HFF-Myc (cell line): ENCODE data around the gene ELMO2.

ENCODE experiments used
- DNase-seq: peaks from one replicate; pipeline ENCODE4 v3.0.0-alpha.2; 2011; ENCODE audit warnings: low read depth; ENCODE audit errors: extremely low read depth
- H3K4me3 ChIP-seq: replicated peaks from 2 replicates; pipeline ENCODE4 v1.5.1; 2011; ENCODE audit warnings: low read depth, mild to moderate bottlenecking, control low read depth, low read length
- CTCF ChIP-seq: IDR thresholded peaks from 2 replicates; pipeline ENCODE4 v1.5.1; 2012; ENCODE audit warnings: mild to moderate bottlenecking, low read depth, low read length, control low read depth; ENCODE audit errors: missing control alignments

ELMO2 gene

GRCh38 chr20:46328200-46328882 is 78.1 kb downstream of the ELMO2 start:
- no peak for DNase-seq
- TF ChIP-seq CTCF, result no peak

GRCh38 chr20:46327557-46327956 is 78.9 kb downstream of the ELMO2 start:
- DNase-seq, result no peak
- TF ChIP-seq CTCF, result no peak
- no peak overlapping the region for H3K4me3 ChIP-seq

More at GRCh38 chr20:46328200-46328882, 78.1 kb downstream of the ELMO2 start:
- H3K4me3 ChIP-seq, result no peak overlapping the region

- DNase-seq, result no peak
- no peak overlapping the region for H3K4me3 ChIP-seq
- no peak for TF ChIP-seq CTCF
Observed at GRCh38 chr20:46325789-46326188, 80.6 kb downstream of the ELMO2 start.

- no peak for DNase-seq
- no peak overlapping the region for H3K4me3 ChIP-seq
- peak; percentile 34 for TF ChIP-seq CTCF
Observed at GRCh38 chr20:46324960-46325703, 81.3 kb downstream of the ELMO2 start.

GRCh38 chr20:46324379-46324778 is 82.0 kb downstream of the ELMO2 start:
- no peak for TF ChIP-seq CTCF
- no peak for DNase-seq
- H3K4me3 ChIP-seq, result no peak overlapping the region

GRCh38 chr20:46323557-46323956 is 82.9 kb downstream of the ELMO2 start:
- TF ChIP-seq CTCF, result no peak
- no peak for DNase-seq
- H3K4me3 ChIP-seq, result no peak overlapping the region
